IMR-90 (cell line): Measurements from ENCODE around the gene ZNF473. TPM values are rescaled to one million over a fixed set of nuclear protein-coding genes. Genes with fewer than 3 reads are reported as not detected.

ENCODE experiments used
- ATAC-seq: fragments of 200-7000 bp; cut with Tn5 transposase; 2 replicates; pipeline ENCODE4 v1.9.1; 2020; ENCODE audit warnings: low read depth, mild to moderate bottlenecking, moderate library complexity
- BruUV-seq: library from RNA; stranded (reverse); fragments of 400-500 nt; replicated peaks from 2 replicates; lab custom pipeline; 2021; lab: Mats Ljungman, UMichigan
- CTCF ChIA-PET: fragments of 300-600 bp; formaldehyde crosslinking; extraction: SDS; loops from one replicate; lab custom pipeline; 2021; ENCODE audit warnings: antibody characterized with exemption; lab: Yijun Ruan, JAX
- POLR2A ChIA-PET: fragments of 300-600 bp; sonication (Branson Sonifier 250); formaldehyde crosslinking; loops from one replicate; lab custom pipeline; 2022; ENCODE audit warnings: antibody characterized with exemption; ENCODE audit not compliant: unreplicated experiment; lab: Charles Lee
- DNase-seq: peaks from one replicate; pipeline ENCODE4 v3.0.0; 2013
- H2AFZ ChIP-seq: replicated peaks from 2 replicates; pipeline ENCODE3; 2013; ENCODE audit warnings: low read length, mild to moderate bottlenecking; ENCODE audit not compliant: poor library complexity
- H2AK5ac ChIP-seq: 2 replicates; pipeline ENCODE4 v1.6.1; 2013; ENCODE audit warnings: low read depth, low read length, inconsistent platforms
- H2AK9ac ChIP-seq: replicated peaks from 2 replicates; pipeline ENCODE3; 2013; ENCODE audit warnings: mild to moderate bottlenecking, low read depth, low read length, moderate library complexity; ENCODE audit not compliant: poor library complexity
- H2BK120ac ChIP-seq: 2 replicates; pipeline ENCODE4 v1.6.1; 2013; ENCODE audit warnings: low read depth, low read length, inconsistent platforms
- H2BK15ac ChIP-seq: 3 replicates; pipeline ENCODE4 v1.6.1; 2013; ENCODE audit warnings: low read depth, low read length, inconsistent platforms
- H2BK20ac ChIP-seq: 2 replicates; pipeline ENCODE4 v1.6.1; 2013; ENCODE audit warnings: low read depth, mild to moderate bottlenecking, inconsistent platforms, low read length, moderate library complexity
- H2BK5ac ChIP-seq: 2 replicates; pipeline ENCODE4 v1.6.1; 2013; ENCODE audit warnings: mild to moderate bottlenecking, low read depth, low read length, inconsistent platforms; ENCODE audit not compliant: poor library complexity, severe bottlenecking
- H3K14ac ChIP-seq: replicated peaks from 2 replicates; pipeline ENCODE4 v1.6.1; 2013; ENCODE audit warnings: low read depth, low read length, inconsistent platforms
- H3K18ac ChIP-seq: 2 replicates; pipeline ENCODE4 v1.6.1; 2013; ENCODE audit warnings: low read depth, low read length, control low read depth
- H3K23ac ChIP-seq: 2 replicates; pipeline ENCODE4 v1.6.1; 2013; ENCODE audit warnings: low read depth, low read length, inconsistent platforms
- H3K27ac ChIP-seq: 2 replicates; pipeline ENCODE4 v1.5.1; 2013; ENCODE audit warnings: mild to moderate bottlenecking, control low read depth, low read length; ENCODE audit not compliant: insufficient read depth
- H3K27me3 ChIP-seq: 2 replicates; pipeline ENCODE4 v1.6.1; 2013; ENCODE audit warnings: low read length; ENCODE audit not compliant: control insufficient read depth, insufficient read depth
- H3K36me3 ChIP-seq: 2 replicates; pipeline ENCODE4 v1.6.1; 2013; ENCODE audit warnings: low read length, mixed read lengths; ENCODE audit not compliant: control insufficient read depth, insufficient read depth
- H3K4ac ChIP-seq: 2 replicates; pipeline ENCODE4 v1.6.1; 2013; ENCODE audit warnings: low read depth, low read length, inconsistent platforms
- H3K4me1 ChIP-seq: 2 replicates; pipeline ENCODE4 v1.6.1; 2013; ENCODE audit warnings: low read length, mixed read lengths; ENCODE audit not compliant: control insufficient read depth, insufficient read depth
- H3K4me2 ChIP-seq: 2 replicates; pipeline ENCODE4 v1.6.1; 2013; ENCODE audit warnings: low read depth, mild to moderate bottlenecking, control low read depth, low read length, moderate library complexity
- H3K4me3 ChIP-seq: 2 replicates; pipeline ENCODE4 v1.5.1; 2013; ENCODE audit warnings: low read depth, mild to moderate bottlenecking, control low read depth, low read length, moderate library complexity; ENCODE audit not compliant: insufficient read depth
- H3K56ac ChIP-seq: 2 replicates; pipeline ENCODE4 v1.6.1; 2013; ENCODE audit warnings: low read length, inconsistent platforms; ENCODE audit not compliant: insufficient read depth; ENCODE audit errors: extremely low read depth
- H3K79me1 ChIP-seq, 2 experiments: 2 replicates each; pipeline ENCODE4 v1.6.1; 2013; ENCODE audit warnings: low read length in 2 of 2, inconsistent platforms in 1 of 2, low read depth in 1 of 2
- H3K9ac ChIP-seq: 2 replicates; pipeline ENCODE4 v1.6.1; 2013; ENCODE audit warnings: low read depth, low read length, control low read depth
- H3K9me1 ChIP-seq: 2 replicates; pipeline ENCODE4 v1.6.1; 2013; ENCODE audit warnings: low read length, inconsistent platforms; ENCODE audit not compliant: insufficient read depth
- H3K9me3 ChIP-seq: 2 replicates; pipeline ENCODE4 v1.6.1; 2013; ENCODE audit warnings: low read length; ENCODE audit not compliant: control insufficient read depth, insufficient read depth
- H4K20me1 ChIP-seq: 2 replicates; pipeline ENCODE4 v1.6.1; 2013; ENCODE audit warnings: low read length, inconsistent platforms; ENCODE audit not compliant: insufficient read depth
- H4K5ac ChIP-seq: 2 replicates; pipeline ENCODE4 v1.6.1; 2013; ENCODE audit warnings: mild to moderate bottlenecking, low read depth, low read length, control low read depth
- H4K8ac ChIP-seq, 2 experiments: 2 replicates each; pipeline ENCODE4 v1.6.1; 2013; ENCODE audit warnings: low read depth in 2 of 2, low read length in 2 of 2, control low read depth in 1 of 2, inconsistent platforms in 1 of 2
- H4K91ac ChIP-seq: 2 replicates; pipeline ENCODE4 v1.6.1; 2013; ENCODE audit warnings: low read depth, low read length, inconsistent platforms; ENCODE audit not compliant: insufficient read depth
- RAD21 ChIP-seq: IDR thresholded peaks from 2 replicates; pipeline ENCODE4 v1.6.1; 2012; ENCODE audit warnings: low read length, improper control_type of control experiment
- RCOR1 ChIP-seq: IDR thresholded peaks from 2 replicates; pipeline ENCODE4 v1.6.1; 2012; ENCODE audit warnings: mild to moderate bottlenecking, low read length, improper control_type of control experiment; ENCODE audit not compliant: insufficient replicate concordance
- RFX5 ChIP-seq: IDR thresholded peaks from 2 replicates; pipeline ENCODE4 v1.8.0; 2012; ENCODE audit warnings: low read depth, mild to moderate bottlenecking, low read length, moderate library complexity
- WGBS, 2 experiments: methylation state at CpG; one replicate each; pipeline versions ENCODE4 v1.1.5 to v1.1.7; 2013; ENCODE audit warnings: missing lambda C conversion rate in 2 of 2; ENCODE audit not compliant: insufficient read length in 1 of 2; ENCODE audit errors: extremely low coverage in 2 of 2; 5-methylcytosine and 5-hydroxymethylcytosine counted together
- dilution Hi-C: fragments of 300-500 bp; cut with HindIII; formaldehyde crosslinking; loops from one replicate; pipeline ENCODE4 v1.14.3; 2018; ENCODE audit warnings: low sequenced_read_pairs; ENCODE audit not compliant: unreplicated experiment
- in situ Hi-C: fragments of 300-500 bp; cut with MboI; formaldehyde crosslinking; loops from 3 replicates; pipeline ENCODE4 v1.14.3; 2019; ENCODE audit warnings: low sequenced_read_pairs, inconsistent platforms, mixed read lengths
- intact Hi-C: fragments of 100-400 bp; cut with micrococcal nuclease; formaldehyde crosslinking; loops from 2 replicates; pipeline ENCODE4 v1.10.0; 2022
- polyA plus RNA-seq, 3 experiments: library from polyadenylated mRNA; depleted of rRNA; stranded (reverse); fragments of >200 nt; gene quantifications; 2 replicates each; pipeline ENCODE4 v1.2.3, GENCODE V29; 2012; ENCODE audit warnings: low replicate concordance in 1 of 3
- total RNA-seq: library from RNA; depleted of rRNA; stranded (reverse); fragments of >200 nt; gene quantifications from 2 replicates; pipeline ENCODE4 v1.2.3, GENCODE V29; 2012

Gene ZNF473
- total and polyA plus RNA-seq, 2 of the 4 experiments (the other 2 are of a cell fraction): 4.5 to 13.3 TPM

DNA sequence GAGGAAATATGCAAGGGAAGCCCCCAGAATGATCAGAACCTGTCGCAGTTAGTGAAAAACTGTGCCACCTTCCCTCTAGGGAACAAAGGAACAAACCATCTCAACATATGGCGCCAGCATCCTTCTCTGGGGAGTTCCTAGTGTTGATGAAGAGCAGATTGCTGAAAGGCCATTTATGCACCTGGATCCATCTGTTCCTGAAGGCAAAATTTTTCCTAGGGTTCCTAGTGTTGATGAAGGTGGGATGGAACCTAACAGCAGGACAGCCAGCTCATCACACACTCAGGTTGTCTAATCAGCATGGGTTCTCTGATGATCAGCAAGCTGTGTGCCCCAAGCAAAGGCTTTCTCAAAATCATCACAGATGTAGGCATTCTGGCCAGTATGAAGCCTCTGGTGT, 32.6 kb downstream of the ZNF473 start:
- intact Hi-C loops: no loop called here
- H4K8ac ChIP-seq: no peak overlapping the region
- H3K27me3 ChIP-seq: no peaks in the 10 kb centered on the region
- ATAC-seq: no peak
- H4K20me1 ChIP-seq: no peaks in the 10 kb centered on the region
- H2BK15ac ChIP-seq: no peak overlapping the region
- no peak overlapping the region for H2AK5ac ChIP-seq
- no peak overlapping the region for H3K4ac ChIP-seq
- no peak overlapping the region for H3K27ac ChIP-seq
- no TSS peak for BruUV-seq
- in situ Hi-C loops: no loop called here
- H4K91ac ChIP-seq: no peak overlapping the region
- no peak overlapping the region for H3K23ac ChIP-seq
- dilution Hi-C loops: no loop called here
- H3K4me1 ChIP-seq: no peaks in the 10 kb centered on the region
- peaks cover 26% of the 10 kb centered on the region for H3K9me3 ChIP-seq
- no peaks in the 10 kb centered on the region for H3K36me3 ChIP-seq
- H2BK20ac ChIP-seq: no peak overlapping the region
- H3K4me3 ChIP-seq: no peak overlapping the region
- no peak overlapping the region for H3K18ac ChIP-seq
- TF ChIP-seq RFX5 (no peak), RAD21 (no peak), RCOR1 (no peak)
- no peak overlapping the region for H2BK5ac ChIP-seq
- CTCF ChIA-PET: no interaction called here
- no peak overlapping the region for H3K56ac ChIP-seq
- no peak overlapping the region for H2AK9ac ChIP-seq
- H3K14ac ChIP-seq: no peak overlapping the region
- no CpG with 5 or more reads among the region's 2 CpGs for WGBS, 2 experiments
- POLR2A ChIA-PET: no interaction called here
- H3K9ac ChIP-seq: no peak overlapping the region
- H2AFZ ChIP-seq: no peak overlapping the region
- no peak overlapping the region for H3K4me2 ChIP-seq
- DNase-seq: no peak
- no peak overlapping the region for H4K5ac ChIP-seq
- H3K79me1 ChIP-seq: no peaks in the 10 kb centered on the region
- H3K9me1 ChIP-seq: no peaks in the 10 kb centered on the region
- H2BK120ac ChIP-seq: no peak overlapping the region
